AG04449 (cell line): ENCODE data around the gene MEIS1.

ENCODE experiments used
- CTCF ChIA-PET: fragments of 350-600 bp; formaldehyde crosslinking; extraction: SDS; loops from one replicate; lab custom pipeline; 2021; ENCODE audit warnings: antibody characterized with exemption; lab: Yijun Ruan, JAX
- POLR2A ChIA-PET: fragments of 400-600, 350-600 bp; formaldehyde crosslinking; extraction: SDS; loops from one replicate; lab custom pipeline; 2020; ENCODE audit warnings: antibody characterized with exemption, inconsistent platforms; lab: Yijun Ruan, JAX
- DNase-seq: peaks from one replicate; pipeline ENCODE4 v3.0.0-alpha.2; 2010; ENCODE audit warnings: low read depth, low spot score
- H3K4me3 ChIP-seq: 2 replicates; pipeline ENCODE4 v1.5.1; 2011; ENCODE audit warnings: low read depth, mild to moderate bottlenecking, control low read depth, low read length
- TF ChIP-seq, protein P1 (sequence below): IDR thresholded peaks from one replicate; pipeline ENCODE4 v1.5.1; 2011; ENCODE audit warnings: mild to moderate bottlenecking, moderate library complexity, low read length, control low read depth, inconsistent platforms; ENCODE audit not compliant: insufficient read depth; ENCODE audit errors: missing control alignments

Gene MEIS1

GRCh38 chr2:66445076-66445924 lies 10.4 kb downstream of the MEIS1 start:
- peak overlapping the region; percentile 53 for H3K4me3 ChIP-seq
- no peak for DNase-seq
- ChIA-PET CTCF (interaction anchor here (0.6 to 2.1 kb wide), 6 partner anchors 9 to 754 kb away, joined by 3 to 10 read pairs (median 3); no protein-coding TSS in a partner anchor), POLR2A (interaction anchor here (0.8 to 5.8 kb wide), 5 partner anchors 9 to 418 kb away, joined by 3 to 55 read pairs (median 3); partner anchors contain the start of gene MEIS1)
- TF ChIP-seq, protein P1, sequence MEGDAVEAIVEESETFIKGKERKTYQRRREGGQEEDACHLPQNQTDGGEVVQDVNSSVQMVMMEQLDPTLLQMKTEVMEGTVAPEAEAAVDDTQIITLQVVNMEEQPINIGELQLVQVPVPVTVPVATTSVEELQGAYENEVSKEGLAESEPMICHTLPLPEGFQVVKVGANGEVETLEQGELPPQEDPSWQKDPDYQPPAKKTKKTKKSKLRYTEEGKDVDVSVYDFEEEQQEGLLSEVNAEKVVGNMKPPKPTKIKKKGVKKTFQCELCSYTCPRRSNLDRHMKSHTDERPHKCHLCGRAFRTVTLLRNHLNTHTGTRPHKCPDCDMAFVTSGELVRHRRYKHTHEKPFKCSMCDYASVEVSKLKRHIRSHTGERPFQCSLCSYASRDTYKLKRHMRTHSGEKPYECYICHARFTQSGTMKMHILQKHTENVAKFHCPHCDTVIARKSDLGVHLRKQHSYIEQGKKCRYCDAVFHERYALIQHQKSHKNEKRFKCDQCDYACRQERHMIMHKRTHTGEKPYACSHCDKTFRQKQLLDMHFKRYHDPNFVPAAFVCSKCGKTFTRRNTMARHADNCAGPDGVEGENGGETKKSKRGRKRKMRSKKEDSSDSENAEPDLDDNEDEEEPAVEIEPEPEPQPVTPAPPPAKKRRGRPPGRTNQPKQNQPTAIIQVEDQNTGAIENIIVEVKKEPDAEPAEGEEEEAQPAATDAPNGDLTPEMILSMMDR: peak; percentile 35

GRCh38 chr2:66445925-66446871 lies 11.3 kb downstream of the MEIS1 start:
- peak overlapping the region; percentile 53 for H3K4me3 ChIP-seq
- ChIA-PET CTCF (interaction anchor here (1.1 to 2.1 kb wide), 3 partner anchors 14 to 130 kb away, joined by 3 to 10 read pairs (median 3); no protein-coding TSS in a partner anchor), POLR2A (interaction anchor here (1.0 to 5.8 kb wide), 4 partner anchors 9 to 417 kb away, joined by 3 to 55 read pairs (median 8); partner anchors contain the start of gene MEIS1)
- TF ChIP-seq, protein P1: peak; percentile 38
- DNase-seq: no peak

DNA sequence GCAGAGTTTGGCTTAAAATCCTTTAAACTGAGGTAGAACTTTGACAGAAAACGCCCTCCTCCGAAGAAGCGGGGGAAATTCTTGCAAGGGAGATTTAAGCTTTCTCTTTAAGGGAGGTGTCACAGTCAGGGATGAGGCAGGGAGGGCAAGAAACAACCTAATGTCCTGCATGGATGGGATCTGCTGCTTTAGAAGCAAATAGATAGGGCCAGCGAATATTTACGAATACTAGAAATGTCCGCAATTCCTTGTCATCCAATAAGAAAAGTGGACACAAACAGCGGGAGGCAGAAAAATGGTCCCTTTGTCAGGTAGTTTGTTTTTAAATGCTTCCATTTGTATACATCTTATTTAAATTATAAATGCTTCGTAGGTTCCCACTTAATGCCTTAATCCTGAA lies 12.0 kb downstream of the MEIS1 start:
- ChIA-PET CTCF (interaction anchor here (1.1 to 2.1 kb wide), 2 partner anchors 27 to 129 kb away, joined by 3 to 10 read pairs; no protein-coding TSS in a partner anchor), POLR2A (interaction anchor here (2.7 to 5.8 kb wide), 2 partner anchors 9 to 12 kb away, joined by 14 to 55 read pairs; partner anchors contain the start of gene MEIS1)
- TF ChIP-seq, protein P1: no peak
- no peak for DNase-seq
- peak overlapping the region; percentile 53 for H3K4me3 ChIP-seq

DNA sequence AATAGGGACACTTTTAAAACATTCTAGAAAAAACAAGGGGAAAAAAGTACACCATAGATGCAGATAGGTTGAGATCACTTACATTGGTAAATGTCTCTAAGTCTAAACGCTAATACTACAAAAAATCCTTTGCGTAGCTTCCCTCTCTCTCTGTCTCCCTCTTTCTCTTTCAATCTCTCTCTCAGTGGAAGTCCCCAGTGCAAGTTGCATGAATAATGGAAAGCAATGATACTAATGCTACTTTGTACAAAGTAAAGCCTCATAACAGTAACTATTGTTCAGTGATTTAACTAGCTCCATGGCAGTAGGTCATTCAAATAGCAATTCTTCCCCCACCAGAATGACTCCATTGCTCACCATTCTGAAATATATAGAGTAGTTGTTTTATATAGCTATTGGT lies 12.8 kb downstream of the MEIS1 start:
- H3K4me3 ChIP-seq: no peak overlapping the region
- DNase-seq: no peak
- POLR2A ChIA-PET: interaction anchor here (2.7 to 5.8 kb wide), 2 partner anchors 10 to 13 kb away, joined by 14 to 55 read pairs; partner anchors contain the start of gene MEIS1
- TF ChIP-seq, protein P1: no peak
- CTCF ChIA-PET: interaction anchor here (0.6 to 1.4 kb wide), 2 partner anchors 14 to 1399 kb away, joined by 3 read pairs; no protein-coding TSS in a partner anchor

- ChIA-PET CTCF (interaction anchor here (0.6 to 1.4 kb wide), 2 partner anchors 15 to 1398 kb away, joined by 3 read pairs; no protein-coding TSS in a partner anchor), POLR2A (interaction anchor here (0.9 to 5.8 kb wide), 3 partner anchors 8 to 14 kb away, joined by 3 to 55 read pairs (median 14); partner anchors contain the start of gene MEIS1)
- no peak for DNase-seq
- no peak overlapping the region for H3K4me3 ChIP-seq
- TF ChIP-seq, protein P1: no peak
Measured at GRCh38 chr2:66448136-66448991, 13.4 kb downstream of the MEIS1 start.
